OCI-LY3 (cell line): Measurements from ENCODE around the gene KLHL41.

Experiments used
- EZH2phosphoT487 ChIP-seq: fragments of 200-600 bp; shearing (Covaris generic); IDR thresholded peaks from 2 replicates; pipeline ENCODE4 v1.6.1; 2018; ENCODE audit warnings: antibody characterized with exemption, mixed run types, low read depth
- TF ChIP-seq, protein P1 (sequence below): fragments of 200-600, 300-600 bp; sonication (generic); IDR thresholded peaks from 2 replicates; pipeline ENCODE4 v1.5.1; 2014; ENCODE audit warnings: antibody characterized with exemption, low read length, low read depth

DNA sequence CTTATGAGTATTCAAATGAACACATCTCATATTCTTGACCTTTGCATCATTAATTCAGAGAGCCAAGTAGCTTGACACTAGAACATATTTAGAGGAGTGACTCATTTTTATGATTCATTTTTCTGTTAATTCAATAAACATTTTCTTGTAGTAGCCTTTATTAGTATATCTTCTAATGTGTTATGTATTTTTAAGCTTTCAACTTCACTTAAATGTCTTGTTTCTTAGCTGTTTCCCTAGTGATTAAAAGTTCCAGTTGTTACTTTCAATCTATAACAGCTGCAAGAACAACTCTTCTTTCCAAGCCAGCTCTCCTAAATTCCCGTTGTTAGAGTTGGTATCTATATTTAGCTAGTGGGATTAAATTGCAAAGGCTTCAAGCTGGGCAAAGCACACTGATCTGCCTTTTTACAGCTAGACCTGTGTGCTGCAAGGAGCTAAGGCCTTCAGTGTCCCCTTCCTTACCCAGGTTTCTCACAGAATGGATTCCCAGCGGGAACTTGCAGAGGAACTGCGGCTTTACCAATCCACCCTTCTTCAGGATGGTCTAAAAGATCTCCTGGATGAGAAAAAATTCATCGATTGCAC lies at the start of gene KLHL41:
- TF ChIP-seq, protein P1, sequence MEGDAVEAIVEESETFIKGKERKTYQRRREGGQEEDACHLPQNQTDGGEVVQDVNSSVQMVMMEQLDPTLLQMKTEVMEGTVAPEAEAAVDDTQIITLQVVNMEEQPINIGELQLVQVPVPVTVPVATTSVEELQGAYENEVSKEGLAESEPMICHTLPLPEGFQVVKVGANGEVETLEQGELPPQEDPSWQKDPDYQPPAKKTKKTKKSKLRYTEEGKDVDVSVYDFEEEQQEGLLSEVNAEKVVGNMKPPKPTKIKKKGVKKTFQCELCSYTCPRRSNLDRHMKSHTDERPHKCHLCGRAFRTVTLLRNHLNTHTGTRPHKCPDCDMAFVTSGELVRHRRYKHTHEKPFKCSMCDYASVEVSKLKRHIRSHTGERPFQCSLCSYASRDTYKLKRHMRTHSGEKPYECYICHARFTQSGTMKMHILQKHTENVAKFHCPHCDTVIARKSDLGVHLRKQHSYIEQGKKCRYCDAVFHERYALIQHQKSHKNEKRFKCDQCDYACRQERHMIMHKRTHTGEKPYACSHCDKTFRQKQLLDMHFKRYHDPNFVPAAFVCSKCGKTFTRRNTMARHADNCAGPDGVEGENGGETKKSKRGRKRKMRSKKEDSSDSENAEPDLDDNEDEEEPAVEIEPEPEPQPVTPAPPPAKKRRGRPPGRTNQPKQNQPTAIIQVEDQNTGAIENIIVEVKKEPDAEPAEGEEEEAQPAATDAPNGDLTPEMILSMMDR: no peak
- no peak for TF ChIP-seq EZH2phosphoT487
